ENCODE data around the gene SERPINA12.

Gene SERPINA12

DNA sequence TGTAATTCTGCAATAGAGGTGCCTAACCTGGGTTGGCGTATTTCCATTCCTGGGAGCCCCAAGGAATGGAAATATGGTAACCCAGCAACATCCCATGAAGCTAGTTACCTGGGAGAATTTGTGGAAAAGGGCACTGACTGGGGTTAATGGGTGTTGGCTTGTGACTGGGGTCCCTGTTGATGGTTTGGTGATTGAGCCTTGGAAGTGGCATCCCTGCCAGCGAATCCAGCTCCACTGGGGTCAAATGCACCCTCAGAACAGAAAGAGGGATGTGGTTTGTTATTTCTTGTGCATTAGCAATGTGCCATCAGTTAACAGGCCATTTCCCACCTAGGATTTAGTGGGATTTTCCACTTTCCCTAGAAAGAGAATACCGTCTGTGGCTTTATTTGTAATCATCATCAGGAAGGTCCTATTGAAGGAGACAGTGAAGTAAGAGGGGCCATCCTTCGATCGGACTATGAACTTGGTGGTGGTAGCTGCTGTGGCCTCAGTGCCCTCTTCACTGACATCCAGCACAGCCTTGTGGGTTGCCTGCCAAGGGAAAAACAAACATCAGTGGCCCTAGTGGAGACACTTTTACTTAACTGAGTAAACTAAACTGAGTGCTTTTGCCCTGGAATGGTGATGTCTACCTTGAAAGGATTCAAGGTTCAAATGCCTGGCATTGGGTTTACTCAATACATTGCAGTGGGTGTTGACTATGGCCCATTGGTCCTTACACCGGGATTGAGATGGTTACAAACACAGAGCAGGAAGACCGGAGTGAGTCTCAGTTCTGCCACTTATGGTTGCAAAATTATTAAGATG is 46.3 kb downstream of the SERPINA12 start:
- no peak for DNase-seq

DNA sequence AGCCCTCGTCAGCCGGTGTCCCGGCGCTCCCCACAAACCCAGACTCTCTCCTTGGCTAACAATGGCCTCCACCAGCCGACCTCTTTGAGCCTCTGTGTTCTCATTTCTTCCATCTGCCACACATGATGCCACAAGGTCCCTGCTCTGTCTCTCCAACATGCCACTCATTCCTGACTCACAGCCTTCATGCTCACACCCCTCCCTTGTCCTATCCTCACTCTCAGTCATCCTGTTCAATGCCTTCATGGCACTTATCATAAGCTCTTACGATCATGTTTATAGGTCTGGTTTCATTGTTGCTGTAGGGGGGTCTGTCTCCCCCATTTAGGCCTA is 47.1 kb downstream of the SERPINA12 start:
- no peak for DNase-seq

DNA sequence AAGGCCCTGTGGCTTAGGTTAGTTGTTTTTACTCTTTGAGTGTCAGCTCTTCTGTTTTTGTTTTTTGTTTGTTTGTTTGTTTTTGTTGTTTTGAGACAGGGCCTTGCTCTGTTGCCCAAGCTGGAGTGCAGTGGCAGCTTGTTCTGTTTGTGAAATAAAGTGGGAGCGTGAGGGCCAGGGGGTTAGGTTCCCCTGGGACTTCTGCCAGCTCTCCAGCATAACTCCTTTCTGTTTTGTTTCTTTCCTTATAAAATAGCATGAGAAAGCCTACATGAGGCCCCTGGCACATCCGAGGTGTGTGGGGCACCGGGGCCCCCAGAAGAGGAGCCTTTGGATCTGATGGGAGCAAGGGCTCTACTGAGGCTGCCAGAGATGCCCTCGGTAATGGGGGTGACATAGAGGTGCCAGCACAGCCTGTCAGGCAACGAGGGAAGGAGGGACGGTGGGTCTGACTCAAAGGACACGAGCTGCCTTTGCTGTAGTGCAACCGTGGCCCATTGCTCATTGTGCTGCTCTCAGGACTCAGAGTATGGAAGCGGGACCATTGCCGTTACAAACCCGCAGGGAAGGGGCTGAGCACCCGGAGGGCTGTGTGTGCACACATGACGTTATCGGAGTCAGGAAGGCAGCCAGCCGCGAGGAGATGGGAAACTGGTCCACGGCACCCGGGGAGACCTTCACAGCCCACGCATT is 47.6 kb downstream of the SERPINA12 start:
- no peak for DNase-seq

DNA sequence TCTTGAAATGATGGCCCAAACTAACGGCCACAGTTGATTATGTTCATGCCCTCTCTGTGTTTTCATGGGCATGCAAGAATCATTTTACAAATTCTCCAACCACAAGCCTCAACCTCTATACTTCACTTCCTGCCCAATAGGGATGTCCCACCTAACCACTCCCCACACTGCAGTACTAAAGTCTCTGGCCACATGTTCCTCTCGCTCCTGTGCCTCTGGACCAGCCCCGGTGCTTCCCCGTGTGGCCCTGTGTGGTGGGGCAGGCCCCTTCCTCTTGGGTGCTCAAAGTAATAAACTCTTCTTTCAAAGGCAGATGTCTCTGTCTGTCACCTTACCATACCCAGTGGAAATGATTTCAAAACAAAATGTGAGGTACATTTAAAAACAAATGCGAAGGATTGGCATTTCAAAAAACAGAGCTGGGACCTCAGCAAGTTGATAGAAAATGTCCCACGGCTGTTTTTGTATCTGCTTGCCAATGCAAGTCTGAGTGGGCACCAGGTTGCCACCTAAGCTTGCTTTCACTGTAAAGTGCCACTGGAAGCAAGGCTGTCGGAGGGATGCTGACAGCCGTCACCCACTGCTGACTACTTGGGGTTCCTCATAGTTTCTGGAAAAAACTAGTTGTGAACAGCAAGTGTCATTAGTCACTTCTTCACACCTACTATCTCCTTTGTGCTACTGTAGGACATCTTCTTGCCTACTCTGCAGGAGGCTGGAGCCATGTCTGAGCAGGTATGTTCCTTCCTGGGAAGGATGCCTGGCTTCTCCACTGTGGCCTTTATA is 48.4 kb downstream of the SERPINA12 start:
- DNase-seq = no peak

DNA sequence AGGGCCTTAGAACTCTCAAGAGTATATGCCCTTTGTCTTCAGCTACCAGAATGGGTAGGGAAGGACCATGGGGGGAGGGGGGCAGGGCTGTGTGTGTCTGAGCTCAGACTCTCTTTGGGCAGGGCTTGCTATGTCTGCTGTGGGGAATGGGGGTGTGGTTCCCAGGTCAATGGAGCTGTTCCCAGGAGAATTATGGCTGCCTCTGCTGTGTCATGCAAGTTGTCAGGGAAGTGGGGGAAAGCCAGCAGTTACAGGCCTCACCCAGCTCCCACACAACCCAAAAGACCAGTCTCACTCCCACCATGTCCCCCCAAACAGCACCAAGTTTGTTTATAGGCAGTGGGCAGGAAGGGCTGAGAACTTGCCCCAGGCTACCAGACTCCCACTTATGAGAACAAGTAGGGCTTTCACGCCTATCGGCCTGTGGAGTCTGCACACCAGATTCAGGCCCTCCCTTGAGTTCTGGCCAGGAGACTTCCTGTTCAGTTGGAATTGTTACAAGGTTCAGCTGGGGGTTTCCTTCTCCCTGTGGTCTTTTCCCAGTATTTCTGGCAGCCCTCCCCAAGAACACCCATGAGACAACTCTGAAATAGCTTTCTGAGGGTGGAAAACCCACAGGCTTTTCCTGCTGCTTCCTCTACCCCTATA is 50.6 kb downstream of the SERPINA12 start:
- DNase-seq = no peak

DNA sequence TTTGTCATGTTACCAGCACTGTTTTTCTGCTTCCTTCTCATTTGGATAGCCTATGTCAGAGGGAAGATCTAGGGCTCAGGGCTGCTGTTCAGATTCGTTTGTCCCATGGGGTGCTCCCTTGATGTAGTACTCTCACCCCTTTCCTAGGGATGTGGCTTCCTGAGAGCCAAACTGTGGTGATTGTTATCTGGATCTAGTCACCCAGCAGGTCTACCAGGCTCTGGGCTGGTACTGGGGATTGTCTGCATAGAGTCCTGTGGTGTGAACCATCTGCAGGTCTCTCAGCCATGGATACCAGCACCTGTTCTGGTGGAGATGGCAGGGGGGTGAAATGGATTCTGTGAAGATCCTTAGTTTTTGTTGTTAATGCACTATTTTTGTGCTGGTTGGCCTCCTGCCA is 51.2 kb downstream of the SERPINA12 start:
- DNase-seq = no peak

DNA sequence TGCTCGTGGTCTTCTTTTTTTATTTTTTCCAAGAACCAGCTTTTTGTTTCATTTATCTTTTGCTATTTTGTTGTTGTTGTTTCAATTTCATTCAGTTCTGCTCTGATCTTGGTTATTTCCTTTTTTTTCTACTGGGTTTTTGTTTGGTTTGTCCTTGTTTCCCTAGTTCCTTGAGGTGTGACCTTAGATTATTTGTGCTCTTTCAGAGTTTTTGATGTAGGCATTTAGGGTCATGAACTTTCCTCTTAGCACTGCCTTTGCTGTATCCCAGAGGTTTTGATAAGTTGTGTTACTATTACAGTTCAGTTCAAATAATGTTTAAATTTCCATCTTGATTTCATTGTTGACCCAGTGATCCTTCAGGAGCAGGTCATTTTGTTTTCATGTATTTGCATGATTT is 53.3 kb downstream of the SERPINA12 start:
- DNase-seq = no peak

DNA sequence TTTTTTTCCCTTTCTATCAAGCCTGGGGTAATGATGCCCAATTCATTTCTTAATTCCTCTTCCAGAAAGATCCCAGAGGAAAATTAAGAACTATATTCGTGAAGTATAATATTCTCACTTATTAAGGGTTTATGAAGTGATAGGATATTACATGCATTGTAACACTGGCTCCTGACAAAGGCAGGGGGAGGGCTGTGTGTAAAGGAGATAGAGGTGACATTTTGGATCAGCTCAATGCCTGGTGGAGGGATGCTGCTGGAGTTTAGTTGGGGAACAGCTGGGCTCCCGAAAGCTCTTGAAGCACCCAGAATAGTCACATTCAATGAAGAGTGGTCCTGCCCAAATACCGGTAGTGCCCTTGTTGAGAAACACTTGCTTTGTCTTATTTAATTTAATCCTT is 57.4 kb downstream of the SERPINA12 start:
- DNase-seq = no peak

DNA sequence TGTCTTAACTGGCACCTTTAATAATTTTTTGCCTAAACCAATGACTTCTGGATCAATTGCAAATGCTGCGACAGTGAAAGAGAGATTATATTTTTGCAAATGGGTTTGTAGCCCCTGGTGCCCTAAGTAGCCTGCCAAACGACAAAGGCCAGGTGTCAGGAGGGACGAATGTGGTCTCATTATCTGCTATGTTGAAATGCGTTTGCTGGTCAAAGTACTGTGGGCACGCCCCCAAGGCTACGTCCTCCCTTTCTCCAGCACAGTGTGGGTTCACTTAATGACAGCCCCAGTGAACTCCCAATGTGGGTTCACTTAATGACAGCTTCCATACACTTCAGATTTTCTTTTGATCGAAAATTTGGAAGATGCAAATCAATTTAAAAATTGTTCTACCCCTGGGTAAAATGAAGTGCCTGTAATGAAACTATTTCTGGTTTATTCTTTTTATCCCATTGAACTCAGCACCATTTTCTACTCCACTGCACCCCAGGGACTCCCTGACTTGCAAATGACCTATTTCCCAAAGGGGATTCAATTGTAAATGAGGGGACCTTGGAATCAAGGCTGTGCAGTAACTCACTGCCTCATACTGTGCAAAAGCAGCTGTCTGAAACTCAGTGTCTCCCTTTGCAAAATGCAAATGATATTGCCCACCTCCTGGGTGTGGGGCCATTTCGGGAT is 58.0 kb downstream of the SERPINA12 start:
- no peak for DNase-seq

DNA sequence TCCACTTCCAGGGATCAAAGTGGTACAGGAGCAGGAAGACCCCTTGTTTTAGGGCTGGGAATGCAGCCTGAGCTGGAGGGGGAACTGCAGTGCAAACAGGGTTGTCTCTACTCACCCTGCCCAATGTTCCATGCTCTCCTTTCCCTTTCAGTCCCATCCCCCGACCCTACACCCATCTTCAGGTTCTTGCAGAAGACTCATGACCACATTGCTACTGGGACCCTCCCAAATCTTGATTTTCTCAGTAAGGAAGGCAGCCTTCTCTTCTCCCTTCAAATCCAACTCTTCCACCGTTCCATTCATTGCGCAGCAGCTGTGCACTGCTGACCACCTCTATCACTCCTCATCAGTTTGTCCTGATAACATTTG is 58.6 kb downstream of the SERPINA12 start:
- DNase-seq = no peak

DNA sequence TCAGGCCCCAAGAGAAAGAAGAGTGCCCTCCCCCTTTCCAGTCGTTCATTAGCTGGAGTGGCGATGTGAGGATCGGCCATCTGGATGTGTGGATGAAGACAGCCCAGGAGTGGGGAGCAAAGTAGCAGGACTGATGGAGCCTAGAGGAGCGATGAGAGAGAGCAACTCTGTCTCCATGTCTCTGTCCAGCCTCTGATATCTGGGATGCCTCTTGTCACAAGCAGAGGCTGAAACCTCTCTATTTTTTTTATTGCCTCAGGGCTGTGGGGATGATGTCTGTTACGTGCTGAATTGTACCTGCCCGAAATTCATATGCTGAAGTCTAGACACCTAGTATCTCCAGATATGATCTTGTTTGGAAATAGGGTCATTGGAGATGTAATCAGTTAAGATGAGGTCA is 59.3 kb downstream of the SERPINA12 start:
- no peak for DNase-seq

DNA sequence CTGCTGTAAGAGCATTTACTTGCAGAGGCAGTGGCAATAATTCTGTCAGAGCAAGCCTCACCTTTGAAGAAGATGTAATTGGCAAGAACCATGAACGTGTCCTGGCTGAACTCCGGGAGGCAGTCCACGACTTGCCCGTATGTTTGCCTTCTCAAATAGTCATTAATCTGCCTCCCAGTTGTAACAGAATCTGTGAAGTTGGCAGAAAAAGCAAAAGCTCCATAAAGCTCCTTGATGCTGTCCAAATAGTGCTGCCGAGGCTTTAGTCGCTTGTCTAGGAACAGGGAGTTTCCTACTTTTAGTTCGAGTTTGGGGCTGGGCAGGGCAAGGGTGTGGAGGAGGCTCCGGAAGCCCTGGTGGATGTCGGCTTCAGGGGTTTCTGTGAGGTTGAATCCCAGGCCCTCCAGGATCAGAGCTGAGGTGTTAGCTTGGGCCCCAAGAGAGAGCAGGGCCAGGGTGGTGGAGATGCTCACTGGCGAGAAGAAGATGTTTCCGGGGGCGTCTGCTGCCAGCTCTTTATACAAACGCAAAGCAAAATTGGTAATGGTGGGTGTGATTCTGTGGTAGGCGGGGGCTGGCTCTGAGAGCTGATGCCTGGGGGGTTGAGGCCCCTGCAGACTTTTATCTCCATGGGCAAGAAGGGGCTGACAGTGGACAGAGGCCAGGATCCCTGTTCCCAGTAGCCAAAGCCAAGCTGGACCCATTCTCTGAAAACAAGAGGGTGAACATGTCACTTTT is 61.0 kb downstream of the SERPINA12 start:
- DNase-seq = no peak

DNA sequence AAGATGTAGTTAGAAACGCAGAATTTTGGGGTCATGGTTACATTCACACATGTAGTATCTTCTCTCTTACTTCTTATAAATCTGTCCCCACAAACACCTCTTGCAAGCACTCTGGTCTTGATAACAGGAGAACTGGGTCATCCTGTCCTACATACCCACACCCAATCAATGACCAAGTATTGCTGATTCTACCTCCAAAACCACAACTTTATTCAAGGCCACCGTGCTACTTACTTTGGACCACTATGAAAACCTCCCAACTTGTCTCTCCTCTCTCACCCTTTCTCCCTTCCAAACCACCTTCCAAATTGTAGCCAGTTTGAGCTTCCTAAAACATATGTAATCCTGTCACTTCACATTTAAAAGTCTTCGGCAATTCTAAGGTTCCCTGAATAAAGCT is 62.1 kb downstream of the SERPINA12 start:
- no peak for DNase-seq

DNA sequence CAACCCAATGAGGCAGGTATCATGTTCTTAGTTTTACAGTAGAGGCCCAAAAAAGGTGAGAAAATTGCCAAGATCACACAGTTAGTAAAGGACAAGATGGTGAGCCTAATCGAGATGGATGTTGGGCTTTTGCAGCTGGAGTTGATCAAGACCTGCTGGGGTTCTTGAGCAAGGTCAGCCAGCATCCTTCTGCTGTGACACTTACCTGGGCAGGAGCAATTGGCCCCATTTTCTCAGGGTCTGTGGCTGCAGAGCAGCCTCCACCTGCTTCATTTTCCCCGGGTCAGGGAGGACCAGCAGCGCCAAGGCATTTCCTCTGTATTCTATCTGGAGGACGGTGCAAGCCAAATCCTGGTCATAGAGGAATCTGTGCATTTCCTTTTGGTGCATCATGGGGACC is 63.1 kb downstream of the SERPINA12 start:
- DNase-seq = no peak

DNA sequence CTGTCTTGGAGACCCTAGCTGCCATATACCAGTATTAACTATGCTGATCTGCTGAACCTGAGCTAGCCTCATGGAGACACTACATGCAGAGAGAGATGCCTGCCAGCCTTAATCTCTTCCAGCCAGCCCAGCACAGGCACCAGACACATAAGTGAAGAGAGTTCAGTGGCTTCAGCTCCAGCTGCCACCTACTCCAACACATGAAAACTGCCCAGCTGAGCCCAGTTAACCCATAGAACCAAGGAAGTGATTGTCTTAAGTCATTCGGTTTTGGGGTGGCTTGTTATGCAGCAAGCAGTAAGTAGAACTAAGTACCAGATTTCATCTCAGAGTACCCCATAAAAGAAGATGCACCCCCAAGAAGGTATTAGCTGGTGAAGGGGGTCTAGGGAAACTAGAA is 64.3 kb downstream of the SERPINA12 start:
- no peak for DNase-seq

DNA sequence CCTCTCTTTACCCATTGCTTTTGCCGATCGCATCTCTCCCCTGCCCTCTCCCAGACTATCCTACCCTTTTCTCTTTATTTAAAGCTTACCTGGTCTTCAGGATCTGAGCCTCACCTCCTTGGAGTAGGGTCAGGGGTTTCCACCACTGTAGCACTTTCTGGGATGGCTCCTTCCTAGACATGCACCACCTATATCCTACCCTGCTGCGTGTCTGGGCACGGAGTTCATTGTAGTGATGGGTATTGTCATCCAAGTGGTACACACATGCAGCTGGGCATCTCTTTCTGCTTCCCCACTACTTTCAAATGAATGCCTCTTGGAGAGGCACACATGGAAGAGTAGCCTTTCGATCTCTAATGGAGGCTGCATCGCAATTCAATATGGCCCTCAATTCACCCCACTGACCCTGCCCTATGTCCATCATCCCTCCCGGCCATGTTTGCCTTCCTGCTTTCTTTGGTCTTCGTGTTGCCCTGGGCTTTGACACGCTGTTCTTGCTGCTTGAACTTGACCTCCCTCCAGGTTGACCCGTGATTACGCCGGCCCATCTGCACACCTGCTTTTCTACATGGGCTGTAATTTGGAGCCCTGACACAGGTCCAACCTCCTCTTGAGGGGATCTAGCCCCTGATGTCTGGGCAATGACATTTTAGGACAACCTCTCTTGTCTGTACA is 67.6 kb downstream of the SERPINA12 start:
- no peak for DNase-seq

DNA sequence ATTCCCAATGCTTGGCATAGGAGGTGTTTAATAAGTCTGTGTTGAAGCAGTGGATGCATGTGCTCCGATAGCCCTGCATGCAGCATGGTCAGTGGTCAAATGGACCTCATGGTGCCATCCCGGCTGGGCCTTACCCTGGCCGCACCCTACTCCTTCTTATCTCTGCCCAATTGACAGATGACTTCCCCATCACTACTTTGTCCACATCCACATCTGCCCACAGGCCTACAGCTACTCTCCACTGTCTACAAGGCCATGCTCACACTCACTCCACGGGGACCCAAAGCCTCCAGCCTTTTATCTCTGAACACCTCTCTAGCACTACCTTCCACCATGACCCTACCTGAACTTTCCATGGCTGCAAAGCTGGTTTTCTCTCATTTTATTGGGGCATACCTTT is 68.1 kb downstream of the SERPINA12 start:
- DNase-seq = no peak

DNA sequence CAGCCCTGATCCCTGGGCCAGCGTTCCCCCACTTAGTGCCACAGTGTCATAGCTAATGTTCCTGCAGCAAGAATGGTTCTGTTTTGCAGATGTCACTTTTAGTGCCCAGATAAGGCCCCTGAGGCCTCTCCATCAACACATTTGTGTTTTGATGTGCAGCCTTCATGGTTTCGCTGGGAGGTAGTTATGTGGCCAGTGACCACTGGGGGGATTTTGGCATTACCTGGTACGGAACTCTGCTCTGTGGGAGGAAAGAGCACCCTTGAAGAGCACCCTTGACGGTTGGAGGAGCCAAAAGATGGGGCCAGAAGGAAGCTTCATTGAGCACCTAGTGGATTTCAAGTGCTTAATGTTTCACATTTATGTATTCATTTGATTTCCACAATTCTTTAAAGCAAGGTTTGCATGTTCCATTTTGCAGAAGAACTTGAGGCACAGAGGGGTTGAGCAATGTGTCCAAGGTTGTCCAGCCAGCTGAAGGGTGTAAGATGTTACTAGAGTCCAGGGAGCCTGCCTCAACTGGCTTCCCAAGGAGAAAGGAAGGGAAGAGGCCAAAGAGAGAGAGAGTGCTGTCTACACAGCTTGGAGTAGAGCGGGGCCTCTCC is 69.7 kb downstream of the SERPINA12 start:
- no peak for DNase-seq
